GM10266 (cell line): ENCODE measurements around the gene SBNO1.
"Not testable (repeated sequence)": the region's sequence is repeated elsewhere in the genome, so short reads cannot be mapped to it uniquely, and the experiment has no call there.

Experiments used
- DNase-seq: peaks from one replicate; pipeline ENCODE4 v3.0.0; 2012; ENCODE audit errors: extremely low spot score
- CTCF ChIP-seq: IDR thresholded peaks from 2 replicates; pipeline ENCODE4 v1.5.1; 2012; ENCODE audit warnings: mild to moderate bottlenecking, low read depth; ENCODE audit not compliant: control insufficient read depth, insufficient read depth; ENCODE audit errors: missing control alignments

SBNO1 gene

GRCh38 chr12:123387508-123388176 lies 23.0 kb upstream of the SBNO1 start:
- DNase-seq = no peak
- no peak for TF ChIP-seq CTCF

GRCh38 chr12:123385536-123385935 lies 20.9 kb upstream of the SBNO1 start:
- DNase-seq = not testable (repeated sequence)

GRCh38 chr12:123384994-123385376 lies 20.3 kb upstream of the SBNO1 start:
- DNase-seq = no peak
- no peak for TF ChIP-seq CTCF

GRCh38 chr12:123384318-123384993 lies 19.8 kb upstream of the SBNO1 start:
- DNase-seq = peak; percentile 37
- TF ChIP-seq CTCF = no peak

GRCh38 chr12:123382684-123383083 lies 18.0 kb upstream of the SBNO1 start:
- TF ChIP-seq CTCF = no peak
- no peak for DNase-seq

GRCh38 chr12:123379391-123379790 lies 14.7 kb upstream of the SBNO1 start:
- no peak for DNase-seq
- no peak for TF ChIP-seq CTCF

GRCh38 chr12:123372415-123372814 lies 7.8 kb upstream of the SBNO1 start:
- not testable (repeated sequence) for DNase-seq

GRCh38 chr12:123371667-123372368 lies 7.2 kb upstream of the SBNO1 start:
- DNase-seq = not testable (repeated sequence)
